ENCODE data around the gene PCDH9. TPM values are rescaled to one million over a fixed set of nuclear protein-coding genes. Genes with fewer than 3 reads are reported as not detected.

PCDH9 gene
- total RNA-seq, 1 experiment from 2014 or later: 4.2 TPM

- no TSS peak for BruUV-seq (replicated peaks)
- Histone ChIP-seq H3K27ac (ENCODE audit: low read length) (no peak overlapping the region), H3K4me1 (ENCODE audit: control insufficient read depth, insufficient read depth, low read length) (no peaks in the 10 kb centered on the region), H3K27me3 (ENCODE audit: control insufficient read depth, insufficient read depth, low read length) (no peaks in the 10 kb centered on the region), H3K9me3 (ENCODE audit: control insufficient read depth, insufficient read depth, low read depth, low read length) (no peaks in the 10 kb centered on the region), H3K4me3 (ENCODE audit: low read depth in 2 of 2, low read length in 2 of 2) (no peak overlapping the region), H3K36me3 (ENCODE audit: control insufficient read depth, insufficient read depth, low read length) (no peaks in the 10 kb centered on the region)
- POLR2A ChIA-PET: no interaction called here
- TF ChIP-seq SIN3A (IDR thresholded peaks at IDR 0.05; ENCODE audit: borderline replicate concordance, insufficient read depth, low read depth, low read length): no peak
- DNase-seq (ENCODE audit: low read depth, low spot score) (no peak), ATAC-seq (no peak)
- in situ Hi-C loops (cut with HindIII; ENCODE audit: low pct_unique_long_range_greater_than_20kb, low sequenced_read_pairs) (no loop called here), intact Hi-C loops (cut with micrococcal nuclease; ENCODE audit: unreplicated experiment) (no loop called here)
- CTCF ChIA-PET: no interaction called here
Measured at GRCh38 chr13:67043901-67044300, 186.2 kb downstream of the PCDH9 start.

- Histone ChIP-seq H3K4me3 (ENCODE audit: low read depth in 2 of 2, low read length in 2 of 2) (no peak overlapping the region), H3K4me1 (ENCODE audit: control insufficient read depth, insufficient read depth, low read length) (no peaks in the 10 kb centered on the region), H3K27ac (ENCODE audit: low read length) (no peak overlapping the region), H3K9me3 (ENCODE audit: control insufficient read depth, insufficient read depth, low read depth, low read length) (no peaks in the 10 kb centered on the region), H3K36me3 (ENCODE audit: control insufficient read depth, insufficient read depth, low read length) (no peaks in the 10 kb centered on the region), H3K27me3 (ENCODE audit: control insufficient read depth, insufficient read depth, low read length) (no peaks in the 10 kb centered on the region)
- intact Hi-C loops (cut with micrococcal nuclease; ENCODE audit: unreplicated experiment) (no loop called here), in situ Hi-C loops (cut with HindIII; ENCODE audit: low pct_unique_long_range_greater_than_20kb, low sequenced_read_pairs) (no loop called here)
- no peak for DNase-seq (ENCODE audit: low read depth, low spot score)
- POLR2A ChIA-PET: no interaction called here
- no peak for TF ChIP-seq SIN3A (IDR thresholded peaks at IDR 0.05; ENCODE audit: borderline replicate concordance, insufficient read depth, low read depth, low read length)
- no peak for TF ChIP-seq POLR2AphosphoS5 (IDR thresholded peaks at IDR 0.05; ENCODE audit: low read depth, low read length)
- TF ChIP-seq TCF7L2 (IDR thresholded peaks at IDR 0.05; ENCODE audit: low read depth, low read length): no peak
- TF ChIP-seq REST (IDR thresholded peaks at IDR 0.05; ENCODE audit: insufficient read depth in 1 of 2, low read depth in 2 of 2, low read length in 1 of 2): no peak
- TF ChIP-seq CTCF (IDR thresholded peaks at IDR 0.05): no peak
- CTCF ChIA-PET: no interaction called here
- no peak for ATAC-seq
- no TSS peak for BruUV-seq (replicated peaks)
Measured at GRCh38 chr13:67042556-67042955, 187.6 kb downstream of the PCDH9 start.

GRCh38 chr13:67036699-67037457, 193.3 kb downstream of the PCDH9 start:
- in situ Hi-C loops (cut with HindIII; ENCODE audit: low pct_unique_long_range_greater_than_20kb, low sequenced_read_pairs) (no loop called here), intact Hi-C loops (cut with micrococcal nuclease; ENCODE audit: unreplicated experiment) (no loop called here)
- H3K36me3 ChIP-seq (ENCODE audit: control insufficient read depth, insufficient read depth, low read length): no peaks in the 10 kb centered on the region
- ChIA-PET POLR2A (no interaction called here), CTCF (no interaction called here)
- H3K9me3 ChIP-seq (ENCODE audit: control insufficient read depth, insufficient read depth, low read depth, low read length): no peaks in the 10 kb centered on the region
- BruUV-seq (replicated peaks): no TSS peak
- H3K4me3 ChIP-seq (ENCODE audit: low read depth in 2 of 2, low read length in 2 of 2): no peak overlapping the region
- TF ChIP-seq TCF7L2 (IDR thresholded peaks at IDR 0.05; ENCODE audit: low read depth, low read length): no peak
- TF ChIP-seq POLR2AphosphoS5 (IDR thresholded peaks at IDR 0.05; ENCODE audit: low read depth, low read length): no peak
- no peak for TF ChIP-seq SIN3A (IDR thresholded peaks at IDR 0.05; ENCODE audit: borderline replicate concordance, insufficient read depth, low read depth, low read length)
- no peak for TF ChIP-seq CTCF (IDR thresholded peaks at IDR 0.05)
- no peak for TF ChIP-seq REST (IDR thresholded peaks at IDR 0.05; ENCODE audit: insufficient read depth in 1 of 2, low read depth in 2 of 2, low read length in 1 of 2)
- no peaks in the 10 kb centered on the region for H3K4me1 ChIP-seq (ENCODE audit: control insufficient read depth, insufficient read depth, low read length)
- no peak for ATAC-seq
- no peaks in the 10 kb centered on the region for H3K27me3 ChIP-seq (ENCODE audit: control insufficient read depth, insufficient read depth, low read length)
- no peak for DNase-seq (ENCODE audit: low read depth, low spot score)
- no peak overlapping the region for H3K27ac ChIP-seq (ENCODE audit: low read length)
